ENCODE results near the gene NFKBIL1.
A peak's percentile ranks its signal among the peaks of the same experiment; 100 is the strongest.
"Not testable (repeated sequence)": the region's sequence is repeated elsewhere in the genome, so short reads cannot be mapped to it uniquely, and the experiment has no call there.

The NFKBIL1 gene

GRCh38 chr6:31551371-31551770, 4.0 kb downstream of the NFKBIL1 start:
- H3K4me3 ChIP-seq (ENCODE audit: low read depth, low read length), result not testable (repeated sequence)
- TF ChIP-seq CTCF (IDR thresholded peaks at IDR 0.05; ENCODE audit: insufficient read depth, low read depth, low read length, missing control alignments), result peak; percentile 78
- DNase-seq (ENCODE audit: low read depth), result peak; percentile 88

- peak overlapping the region; percentile 9 for H3K4me3 ChIP-seq (ENCODE audit: low read depth, low read length)
These were observed 8.9 kb downstream of the NFKBIL1 start for GRCh38 chr6:31556307-31556706.

GRCh38 chr6:31557443-31558317, 10.3 kb downstream of the NFKBIL1 start:
- H3K4me3 ChIP-seq (ENCODE audit: low read depth, low read length), result peak overlapping the region; percentile 58
- no peak for TF ChIP-seq CTCF (IDR thresholded peaks at IDR 0.05; ENCODE audit: insufficient read depth, low read depth, low read length, missing control alignments)

More at GRCh38 chr6:31556307-31556706, 8.9 kb downstream of the NFKBIL1 start:
- no peak for TF ChIP-seq CTCF (IDR thresholded peaks at IDR 0.05; ENCODE audit: insufficient read depth, low read depth, low read length, missing control alignments)
- peak; percentile 55 for DNase-seq (ENCODE audit: low read depth)

GRCh38 chr6:31558318-31558625, 10.9 kb downstream of the NFKBIL1 start:
- no peak for DNase-seq (ENCODE audit: low read depth)
- no peak for TF ChIP-seq CTCF (IDR thresholded peaks at IDR 0.05; ENCODE audit: insufficient read depth, low read depth, low read length, missing control alignments)
- peak overlapping the region; percentile 58 for H3K4me3 ChIP-seq (ENCODE audit: low read depth, low read length)

More at GRCh38 chr6:31557443-31558317, 10.3 kb downstream of the NFKBIL1 start:
- DNase-seq (ENCODE audit: low read depth), result peak; percentile 43

- no peak for TF ChIP-seq CTCF (IDR thresholded peaks at IDR 0.05; ENCODE audit: insufficient read depth, low read depth, low read length, missing control alignments)
- peak overlapping the region; percentile 58 for H3K4me3 ChIP-seq (ENCODE audit: low read depth, low read length)
- peak; percentile 91 for DNase-seq (ENCODE audit: low read depth)
These were observed 11.5 kb downstream of the NFKBIL1 start for GRCh38 chr6:31558631-31559500.

- H3K4me3 ChIP-seq (ENCODE audit: low read depth, low read length), result peak overlapping the region; percentile 58
- no peak for TF ChIP-seq CTCF (IDR thresholded peaks at IDR 0.05; ENCODE audit: insufficient read depth, low read depth, low read length, missing control alignments)
- DNase-seq (ENCODE audit: low read depth), result no peak
These were observed 12.2 kb downstream of the NFKBIL1 start for GRCh38 chr6:31559606-31559957.

All from GM12865 (cell line).